NCI-H748 (cell line): ENCODE results near the gene KLK2.
"Not testable (repeated sequence)": the region's sequence is repeated elsewhere in the genome, so short reads cannot be mapped to it uniquely, and the experiment has no call there.

Experiments
- DNase-seq: peaks from one replicate; lab custom pipeline; 2025; ENCODE audit not compliant: unreplicated experiment; lab: John Stamatoyannopoulos, UW

The KLK2 gene

GRCh38 chr19:50891253-50891625 is 18.0 kb downstream of the KLK2 start:
- DNase-seq, result no peak

- peak; percentile 61 for DNase-seq
These were observed 20.0 kb downstream of the KLK2 start for GRCh38 chr19:50893047-50893736.

- DNase-seq, result no peak
These were observed 21.5 kb downstream of the KLK2 start for GRCh38 chr19:50894478-50895356.

GRCh38 chr19:50896089-50896590 is 22.9 kb downstream of the KLK2 start:
- not testable (repeated sequence) for DNase-seq

- DNase-seq, result peak; percentile 36
These were observed 23.5 kb downstream of the KLK2 start for GRCh38 chr19:50896591-50897190.

GRCh38 chr19:50897191-50897607 is 24.0 kb downstream of the KLK2 start:
- no peak for DNase-seq

- no peak for DNase-seq
These were observed 24.4 kb downstream of the KLK2 start for GRCh38 chr19:50897612-50898011.

GRCh38 chr19:50898018-50898417 is 24.8 kb downstream of the KLK2 start:
- no peak for DNase-seq

GRCh38 chr19:50899569-50899968 is 26.3 kb downstream of the KLK2 start:
- DNase-seq, result no peak

GRCh38 chr19:50902640-50903039 is 29.4 kb downstream of the KLK2 start:
- DNase-seq, result no peak

- DNase-seq, result peak; percentile 63
These were observed 33.0 kb downstream of the KLK2 start for GRCh38 chr19:50906217-50906616.

- no peak for DNase-seq
These were observed 35.1 kb downstream of the KLK2 start for GRCh38 chr19:50908336-50908735.

- peak; percentile 69 for DNase-seq
These were observed 36.2 kb downstream of the KLK2 start for GRCh38 chr19:50909240-50910070.

- no peak for DNase-seq
These were observed 37.5 kb downstream of the KLK2 start for GRCh38 chr19:50910722-50911121.

- DNase-seq, result no peak
These were observed 38.2 kb downstream of the KLK2 start, which contains the start of gene KLK4 for GRCh38 chr19:50911206-50912101. Gene KLK4 (minus strand): TSS chr19:50911395. CDS start chr19:50910738, 657 bp downstream.

GRCh38 chr19:50912102-50912599 is 38.9 kb downstream of the KLK2 start:
- no peak for DNase-seq

- DNase-seq, result no peak
These were observed 39.8 kb downstream of the KLK2 start for GRCh38 chr19:50912727-50913716.

- DNase-seq, result no peak
These were observed 42.8 kb downstream of the KLK2 start for GRCh38 chr19:50916069-50916468.
